Effector memory CD8-positive, alpha-beta T cell (primary cell): Measurements from ENCODE around the gene FAM171A1.
"Not testable (repeated sequence)": the region's sequence is repeated elsewhere in the genome, so short reads cannot be mapped to it uniquely, and the experiment has no call there.

Experiments
- ATAC-seq: fragments of 150-1000 bp; cut with Tn5 transposase; replicated peaks from 2 replicates; pipeline ENCODE4 v1.10.0; 2021; ENCODE audit warnings: mild to moderate bottlenecking, moderate library complexity
- DNase-seq, 3 experiments: peaks; one replicate each; pipeline ENCODE4 v3.0.0; 2021
- H3K27ac Mint-ChIP-seq, 2 donors: one replicate each; pipeline ENCODE4 v1.8.0; 2022; ENCODE audit warnings: mild to moderate bottlenecking in 2 of 2, mixed read lengths in 2 of 2, moderate library complexity in 2 of 2
- H3K27me3 Mint-ChIP-seq, 2 donors: one replicate each; pipeline ENCODE4 v1.8.0; 2022; ENCODE audit warnings: mixed read lengths in 2 of 2
- H3K36me3 Mint-ChIP-seq: one replicate; pipeline ENCODE4 v1.8.0; 2022; ENCODE audit warnings: mild to moderate bottlenecking, moderate library complexity, mixed read lengths; ENCODE audit not compliant: insufficient read depth
- H3K4me1 Mint-ChIP-seq, 2 donors: one replicate each; pipeline ENCODE4 v1.8.0; 2022; ENCODE audit warnings: low read depth in 2 of 2, mixed read lengths in 2 of 2
- H3K4me3 Mint-ChIP-seq, 2 donors: one replicate each; pipeline ENCODE4 v1.8.0; 2022; ENCODE audit warnings: mild to moderate bottlenecking in 2 of 2, mixed read lengths in 2 of 2, moderate library complexity in 2 of 2
- H3K9me3 Mint-ChIP-seq, 2 donors: one replicate each; pipeline ENCODE4 v1.8.0; 2022; ENCODE audit warnings: mixed read lengths in 2 of 2

FAM171A1 gene

GRCh38 chr10:15391491-15391890, 20.4 kb upstream of the FAM171A1 start:
- Mint-ChIP-seq H3K27ac (no peak overlapping the region), H3K4me3 (no peak overlapping the region), H3K9me3 (no peaks in the 10 kb centered on the region), H3K36me3 (peaks cover 4% of the 10 kb centered on the region), H3K4me1 (no peaks in the 10 kb centered on the region), H3K27me3 (peaks cover 22 to 35% of the 10 kb centered on the region in 2 donors)
- ATAC-seq (no peak), DNase-seq (no peak)

DNA sequence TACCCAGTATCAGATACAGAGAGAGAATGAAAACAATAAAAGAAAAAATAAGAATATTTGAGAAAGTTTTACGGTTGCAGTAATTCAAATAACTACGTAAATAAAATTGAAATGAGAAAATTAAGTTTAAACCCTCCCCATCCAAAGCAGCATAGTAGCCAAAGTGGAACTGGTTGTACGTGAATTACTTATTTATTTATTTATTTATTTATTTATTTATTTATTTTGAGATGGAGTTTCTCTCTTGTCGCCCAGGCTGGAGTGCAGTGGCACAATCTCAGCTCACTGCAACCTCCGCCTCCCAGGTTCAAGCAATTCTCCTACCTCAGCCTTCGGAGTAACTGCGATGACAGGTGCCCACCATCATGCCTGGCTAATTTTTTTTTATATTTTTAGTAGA, 17.1 kb upstream of the FAM171A1 start:
- ATAC-seq, H3K9me3 Mint-ChIP-seq, H3K36me3 Mint-ChIP-seq, DNase-seq, H3K4me3 Mint-ChIP-seq, H3K4me1 Mint-ChIP-seq, H3K27ac Mint-ChIP-seq: not testable (repeated sequence)
- H3K27me3 Mint-ChIP-seq = peaks cover 42 to 68% of the 10 kb centered on the region in 2 donors

DNA sequence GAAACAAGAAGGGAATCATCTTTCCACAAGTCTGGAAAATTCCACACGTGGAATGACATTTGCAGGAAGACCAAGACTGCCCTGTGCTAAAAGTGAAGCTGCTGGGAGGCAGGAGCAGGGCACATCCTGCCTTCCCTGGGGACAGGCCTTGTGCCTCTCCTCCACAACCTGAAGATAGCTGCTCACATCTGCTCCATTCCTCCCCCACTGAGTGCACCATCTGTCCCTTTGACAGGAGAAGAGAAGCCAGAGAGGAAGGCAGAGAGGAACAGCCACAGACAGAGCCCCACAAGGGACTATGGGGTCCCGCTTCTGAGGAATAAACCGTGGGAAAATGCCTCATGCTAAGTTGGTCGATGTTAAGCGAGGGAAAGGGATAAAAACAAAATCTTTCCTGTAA, 15.9 kb upstream of the FAM171A1 start:
- peaks cover 40 to 78% of the 10 kb centered on the region in 2 donors for H3K27me3 Mint-ChIP-seq
- no peak for ATAC-seq
- no peak for DNase-seq
- H3K4me1 Mint-ChIP-seq = no peaks in the 10 kb centered on the region
- H3K9me3 Mint-ChIP-seq = no peaks in the 10 kb centered on the region
- peaks cover 7% of the 10 kb centered on the region for H3K36me3 Mint-ChIP-seq
- H3K27ac Mint-ChIP-seq = no peak overlapping the region
- no peak overlapping the region for H3K4me3 Mint-ChIP-seq

DNA sequence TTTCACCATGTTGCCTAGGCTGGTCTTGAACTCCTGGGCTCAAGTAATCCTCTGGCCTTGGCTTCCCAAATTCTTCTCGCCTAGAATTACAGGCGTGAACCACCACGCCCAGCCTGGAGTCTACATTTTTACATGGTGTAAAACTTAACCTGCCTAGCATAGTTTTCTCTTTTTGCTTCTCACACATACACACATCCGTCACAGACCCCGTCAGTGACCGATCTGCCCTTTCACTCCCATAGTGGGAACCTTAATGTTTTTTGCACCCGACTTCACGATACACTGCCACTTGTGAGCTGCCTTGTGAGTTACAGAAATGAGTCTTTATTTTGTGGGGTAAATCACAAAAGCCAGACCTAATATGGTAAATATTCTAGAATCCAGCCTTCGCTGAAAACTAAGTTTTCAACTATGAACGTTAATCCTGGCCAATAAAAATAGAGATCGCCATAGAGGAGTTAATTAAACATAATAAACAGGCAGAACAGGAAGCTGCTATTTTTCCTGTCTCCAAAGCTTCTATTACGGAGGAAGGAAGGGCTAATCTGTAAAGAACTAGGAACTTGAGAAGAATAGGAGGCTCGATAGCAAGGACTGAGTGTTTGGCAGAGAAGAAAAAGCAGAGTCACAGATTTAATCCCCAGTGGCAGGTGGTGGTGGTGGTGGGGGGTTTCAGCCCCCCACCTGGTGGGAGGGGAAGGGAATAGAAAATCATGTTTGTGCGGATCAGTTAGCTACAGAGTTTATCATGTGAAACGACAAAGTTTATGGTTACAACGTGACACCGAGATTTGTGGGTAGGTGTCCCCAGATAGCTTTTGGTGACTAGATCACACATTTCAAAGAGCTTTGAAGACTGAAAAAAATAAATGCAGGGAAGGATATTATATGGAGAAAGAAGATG, 14.7 kb upstream of the FAM171A1 start:
- Mint-ChIP-seq H3K27ac (no peak overlapping the region), H3K27me3 (peaks cover 38 to 78% of the 10 kb centered on the region in 2 donors), H3K9me3 (no peaks in the 10 kb centered on the region), H3K36me3 (peaks cover 7% of the 10 kb centered on the region), H3K4me1 (no peaks in the 10 kb centered on the region), H3K4me3 (no peak overlapping the region)
- ATAC-seq (no peak), DNase-seq (no peak)

- no peak overlapping the region for H3K4me3 Mint-ChIP-seq
- H3K36me3 Mint-ChIP-seq = peaks cover 3% of the 10 kb centered on the region
- no peaks in the 10 kb centered on the region for H3K4me1 Mint-ChIP-seq
- H3K27me3 Mint-ChIP-seq = peaks cover 60 to 89% of the 10 kb centered on the region in 2 donors
- ATAC-seq = no peak
- H3K9me3 Mint-ChIP-seq = no peaks in the 10 kb centered on the region
- no peak for DNase-seq
- H3K27ac Mint-ChIP-seq = no peak overlapping the region
Observed at GRCh38 chr10:15381420-15381819, 10.3 kb upstream of the FAM171A1 start.

- no peak overlapping the region for H3K4me3 Mint-ChIP-seq
- DNase-seq = no peak
- ATAC-seq = no peak
- H3K9me3 Mint-ChIP-seq = no peaks in the 10 kb centered on the region
- no peaks in the 10 kb centered on the region for H3K4me1 Mint-ChIP-seq
- peaks cover 3% of the 10 kb centered on the region for H3K36me3 Mint-ChIP-seq
- no peak overlapping the region for H3K27ac Mint-ChIP-seq
- peaks cover 59 to 81% of the 10 kb centered on the region in 2 donors for H3K27me3 Mint-ChIP-seq
Observed at GRCh38 chr10:15379078-15379477, 8.0 kb upstream of the FAM171A1 start.

DNA sequence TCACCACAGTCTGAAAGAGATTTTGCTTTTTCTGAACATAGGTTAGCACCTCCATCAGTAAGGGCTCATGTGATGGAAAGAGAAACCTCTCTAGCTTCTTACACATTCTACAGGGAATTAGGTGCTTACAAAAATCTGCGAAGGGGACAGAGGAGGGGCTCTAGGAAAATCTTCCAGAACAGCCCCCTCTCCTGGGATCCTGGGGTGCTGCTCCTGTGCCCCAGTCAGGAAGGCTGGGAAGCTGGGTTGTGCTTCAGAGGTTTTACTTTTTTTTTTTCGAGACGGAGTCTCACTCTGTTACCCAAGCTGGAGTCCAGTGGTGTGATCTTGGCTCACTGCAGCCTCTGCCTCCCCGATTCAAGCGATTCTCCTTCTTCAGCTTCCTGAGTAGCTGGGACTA, 7.5 kb upstream of the FAM171A1 start:
- peaks cover 3% of the 10 kb centered on the region for H3K36me3 Mint-ChIP-seq
- H3K27me3 Mint-ChIP-seq = peaks cover 59 to 81% of the 10 kb centered on the region in 2 donors
- no peak overlapping the region for H3K4me3 Mint-ChIP-seq
- DNase-seq = no peak
- no peak for ATAC-seq
- no peaks in the 10 kb centered on the region for H3K9me3 Mint-ChIP-seq
- no peak overlapping the region for H3K27ac Mint-ChIP-seq
- no peaks in the 10 kb centered on the region for H3K4me1 Mint-ChIP-seq

GRCh38 chr10:15374566-15374965, 3.5 kb upstream of the FAM171A1 start:
- H3K27me3 Mint-ChIP-seq = peaks cover 67 to 73% of the 10 kb centered on the region in 2 donors
- H3K9me3 Mint-ChIP-seq = no peaks in the 10 kb centered on the region
- no peak overlapping the region for H3K27ac Mint-ChIP-seq
- H3K4me1 Mint-ChIP-seq = peaks cover 0 to 6% of the 10 kb centered on the region in 2 donors
- H3K4me3 Mint-ChIP-seq = no peak overlapping the region
- no peaks in the 10 kb centered on the region for H3K36me3 Mint-ChIP-seq
- DNase-seq = no peak
- no peak for ATAC-seq

DNA sequence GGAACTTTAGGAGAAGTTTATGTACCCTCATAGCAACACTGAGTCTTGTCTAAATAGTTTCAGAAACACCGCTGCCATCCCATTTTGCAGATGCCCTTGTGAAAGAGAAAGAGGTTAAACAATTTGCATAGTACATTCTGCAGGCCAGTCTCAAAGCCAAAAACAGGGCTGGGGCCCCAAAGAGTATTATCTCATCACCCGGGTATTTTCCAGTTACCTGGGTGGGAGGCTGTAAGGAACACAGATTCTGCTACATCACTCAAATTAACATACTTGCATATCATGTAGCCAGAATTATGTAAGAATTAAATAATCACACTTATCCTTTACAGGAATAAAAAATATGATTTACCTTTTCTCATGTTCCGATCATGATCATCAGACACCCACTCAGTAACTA, 3.1 kb upstream of the FAM171A1 start:
- Mint-ChIP-seq H3K27ac (no peak overlapping the region), H3K4me1 (peaks cover 0 to 6% of the 10 kb centered on the region in 2 donors), H3K36me3 (no peaks in the 10 kb centered on the region), H3K4me3 (no peak overlapping the region), H3K27me3 (peaks cover 67 to 75% of the 10 kb centered on the region in 2 donors), H3K9me3 (no peaks in the 10 kb centered on the region)
- DNase-seq (no peak), ATAC-seq (no peak)

DNA sequence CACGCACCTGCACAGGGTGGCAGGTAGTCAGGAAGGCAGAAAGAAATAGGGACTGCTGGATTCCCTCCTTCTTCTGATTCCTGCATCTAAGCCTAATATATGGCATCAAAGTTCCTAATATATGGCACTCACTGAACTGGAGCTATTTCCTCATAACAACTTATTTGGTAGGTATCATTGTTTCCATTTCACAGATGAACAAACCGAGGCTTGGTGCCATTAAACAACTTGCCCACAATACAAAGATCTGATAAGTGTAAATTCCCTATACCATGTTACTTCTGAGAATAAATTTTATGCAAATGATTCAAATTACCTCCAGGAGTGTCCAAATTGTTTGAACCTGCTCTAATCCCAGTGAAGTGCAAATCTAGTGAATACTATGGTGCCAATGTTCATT, 2.1 kb upstream of the FAM171A1 start:
- Mint-ChIP-seq H3K4me3 (no peak overlapping the region), H3K4me1 (peaks cover 0 to 6% of the 10 kb centered on the region in 2 donors), H3K36me3 (no peaks in the 10 kb centered on the region), H3K27ac (no peak overlapping the region), H3K27me3 (peaks cover 63 to 75% of the 10 kb centered on the region in 2 donors), H3K9me3 (no peaks in the 10 kb centered on the region)
- DNase-seq (no peak), ATAC-seq (no peak)

DNA sequence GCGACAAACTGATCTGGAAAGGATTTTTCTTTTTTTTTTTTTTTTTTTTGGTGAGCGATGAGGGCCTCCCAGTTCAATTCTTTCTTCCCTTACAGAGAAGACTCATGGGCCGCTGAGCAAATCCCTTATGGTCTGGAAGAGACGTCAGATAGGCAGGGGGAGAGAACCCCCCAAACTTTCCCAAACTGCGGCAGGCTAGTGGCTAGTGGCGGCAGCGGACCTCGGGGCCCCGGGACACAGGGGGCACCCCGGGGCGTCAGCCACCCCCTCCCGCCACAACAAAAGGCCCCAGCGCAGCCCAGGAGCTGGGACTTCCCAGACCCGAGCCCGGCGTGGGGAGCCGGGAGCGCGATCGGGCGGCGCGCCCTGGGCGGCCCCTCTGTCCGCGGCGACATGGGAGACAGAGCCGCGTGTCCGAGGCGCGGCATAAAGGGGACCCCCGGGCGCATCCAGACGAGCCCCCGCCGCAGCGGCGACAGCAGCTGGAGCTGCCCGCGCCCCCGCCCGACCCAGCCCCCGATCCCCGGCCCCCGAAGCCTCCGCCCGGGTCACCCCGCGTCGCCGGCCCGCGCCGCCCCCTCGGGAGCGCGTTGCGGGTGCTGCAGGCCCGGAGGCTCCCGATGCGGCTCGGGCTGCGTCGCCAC, 755 bp downstream of the FAM171A1 start:
- Mint-ChIP-seq H3K27me3 (peaks cover 50 to 62% of the 10 kb centered on the region in 2 donors), H3K4me3 (peak overlapping the region; percentile 74 to 79), H3K9me3 (no peaks in the 10 kb centered on the region), H3K36me3 (no peaks in the 10 kb centered on the region), H3K27ac (peak overlapping the region; percentile 29 to 31), H3K4me1 (peaks cover 0 to 6% of the 10 kb centered on the region in 2 donors)
- ATAC-seq (peak; percentile 36), DNase-seq (peak in 1 of 3 experiments; percentile 2)

GRCh38 chr10:15369256-15370211, 1.6 kb downstream of the FAM171A1 start:
- Mint-ChIP-seq H3K27ac (peak overlapping the region; percentile 29 to 31), H3K4me3 (peak overlapping the region; percentile 74 to 79), H3K36me3 (no peaks in the 10 kb centered on the region), H3K9me3 (no peaks in the 10 kb centered on the region), H3K27me3 (peaks cover 50 to 62% of the 10 kb centered on the region in 2 donors), H3K4me1 (peaks cover 0 to 6% of the 10 kb centered on the region in 2 donors)
- DNase-seq (no peak), ATAC-seq (no peak)
